Esophagus squamous epithelium (tissue), 4 donors: ENCODE results near the gene CCDC154.

ENCODE experiments used
- POLR2A ChIP-seq, 4 donors: fragments of 450-650 bp; IDR thresholded peaks; one replicate each; pipeline ENCODE4 v1.6.1; 2017; ENCODE audit warnings: antibody characterized with exemption in 4 of 4, mild to moderate bottlenecking in 4 of 4, moderate library complexity in 3 of 4
- TF ChIP-seq, protein P1 (sequence below), 6 experiments: fragments of 450-650 bp in 4 of 6; fragments of 200-600 bp in 2 of 6; sonication (generic) in 2 of 6; IDR thresholded peaks; one replicate each; pipeline ENCODE4 v1.5.1; 2016 to 2019; ENCODE audit warnings: antibody characterized with exemption in 6 of 6, mild to moderate bottlenecking in 4 of 6, moderate library complexity in 4 of 6

DNA sequence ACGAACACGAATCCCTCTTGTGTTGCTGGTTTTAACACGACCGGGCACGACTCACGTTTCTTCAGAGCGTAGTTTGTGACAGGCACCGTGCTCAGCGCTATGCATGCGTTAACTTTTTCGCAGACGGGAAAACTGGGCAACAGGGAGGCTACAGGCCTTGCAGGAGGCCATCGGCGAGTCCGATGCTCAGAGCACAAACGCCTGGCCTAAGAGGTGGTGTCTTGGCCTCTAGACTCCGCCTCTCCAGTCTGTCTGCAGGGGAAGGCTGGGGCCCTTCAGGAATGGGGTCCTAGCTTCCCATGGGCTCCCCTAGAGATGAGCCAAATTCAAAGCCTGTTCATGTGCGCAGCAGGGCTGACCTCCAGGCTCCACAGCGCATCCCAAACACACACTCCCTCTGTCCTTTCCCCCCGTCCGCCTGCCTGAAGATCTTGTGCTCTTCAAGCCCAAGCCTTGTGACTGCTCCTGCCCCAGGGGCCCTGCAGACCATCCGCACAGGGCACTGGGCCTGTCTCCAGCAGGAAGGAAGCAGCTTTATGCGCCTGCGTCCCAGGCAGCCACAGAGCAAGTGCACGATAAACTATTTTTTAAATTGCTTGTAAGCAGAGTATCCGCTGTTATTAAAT lies 27.3 kb upstream of the CCDC154 start:
- TF ChIP-seq, protein P1, sequence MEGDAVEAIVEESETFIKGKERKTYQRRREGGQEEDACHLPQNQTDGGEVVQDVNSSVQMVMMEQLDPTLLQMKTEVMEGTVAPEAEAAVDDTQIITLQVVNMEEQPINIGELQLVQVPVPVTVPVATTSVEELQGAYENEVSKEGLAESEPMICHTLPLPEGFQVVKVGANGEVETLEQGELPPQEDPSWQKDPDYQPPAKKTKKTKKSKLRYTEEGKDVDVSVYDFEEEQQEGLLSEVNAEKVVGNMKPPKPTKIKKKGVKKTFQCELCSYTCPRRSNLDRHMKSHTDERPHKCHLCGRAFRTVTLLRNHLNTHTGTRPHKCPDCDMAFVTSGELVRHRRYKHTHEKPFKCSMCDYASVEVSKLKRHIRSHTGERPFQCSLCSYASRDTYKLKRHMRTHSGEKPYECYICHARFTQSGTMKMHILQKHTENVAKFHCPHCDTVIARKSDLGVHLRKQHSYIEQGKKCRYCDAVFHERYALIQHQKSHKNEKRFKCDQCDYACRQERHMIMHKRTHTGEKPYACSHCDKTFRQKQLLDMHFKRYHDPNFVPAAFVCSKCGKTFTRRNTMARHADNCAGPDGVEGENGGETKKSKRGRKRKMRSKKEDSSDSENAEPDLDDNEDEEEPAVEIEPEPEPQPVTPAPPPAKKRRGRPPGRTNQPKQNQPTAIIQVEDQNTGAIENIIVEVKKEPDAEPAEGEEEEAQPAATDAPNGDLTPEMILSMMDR (IDR thresholded peaks at IDR 0.05): no peak
- TF ChIP-seq POLR2A (IDR thresholded peaks at IDR 0.05): no peak
